HepG2 (cell line): ENCODE measurements around the gene DNASE2. TPM values are rescaled to one million over a fixed set of nuclear protein-coding genes. Genes with fewer than 3 reads are reported as not detected.

Source experiments
- HNRNPH1 ChIP-seq: fragments of 200-400 bp; formaldehyde crosslinking; optimal IDR thresholded peaks from 2 replicates; pipeline ENCODE3; 2017; ENCODE audit warnings: mild to moderate bottlenecking, low read depth, low read length
- ISL2 ChIP-seq: sonication (generic); formaldehyde crosslinking; IDR thresholded peaks from 2 replicates; pipeline ENCODE4 v1.5.0; 2020; ENCODE audit warnings: missing genetic modification reagents
- LCORL ChIP-seq, 2 experiments: fragments of 450-650 bp in 1 of 2; sonication (generic) in 1 of 2; formaldehyde crosslinking in 1 of 2; IDR thresholded peaks; 2 replicates each; pipeline versions ENCODE4 v1.5.0 to v1.6.1; 2017 to 2020; ENCODE audit warnings: antibody characterized with exemption in 1 of 2, missing genetic modification reagents in 1 of 2
- NCOA1 ChIP-seq: sonication (generic); formaldehyde crosslinking; IDR thresholded peaks from 2 replicates; pipeline ENCODE4 v1.9.0; 2021; ENCODE audit warnings: missing genetic modification reagents
- PCBP1 ChIP-seq: fragments of 200-400 bp; formaldehyde crosslinking; IDR thresholded peaks from 2 replicates; pipeline ENCODE4 v1.6.1; 2017; ENCODE audit warnings: mild to moderate bottlenecking, low read depth, low read length, borderline replicate concordance
- RFXAP ChIP-seq: sonication (generic); formaldehyde crosslinking; IDR thresholded peaks from 2 replicates; pipeline ENCODE4 v1.4.0; 2020; ENCODE audit warnings: missing genetic modification reagents, borderline replicate concordance
- STAT6 ChIP-seq: sonication (generic); formaldehyde crosslinking; IDR thresholded peaks from 2 replicates; pipeline ENCODE4 v1.4.0; 2020; ENCODE audit warnings: missing genetic modification reagents, mild to moderate bottlenecking, borderline replicate concordance
- XRCC5 ChIP-seq: fragments of 200-400 bp; formaldehyde crosslinking; optimal IDR thresholded peaks from 2 replicates; pipeline ENCODE3; 2017; ENCODE audit warnings: mild to moderate bottlenecking, low read length
- ZFYVE20 ChIP-seq: sonication (generic); formaldehyde crosslinking; IDR thresholded peaks from 2 replicates; pipeline ENCODE4 v1.8.0; 2023; ENCODE audit warnings: low read depth, mild to moderate bottlenecking, moderate library complexity, missing genetic modification reagents, borderline replicate concordance
- ZNF367 ChIP-seq: sonication (generic); formaldehyde crosslinking; IDR thresholded peaks from 2 replicates; pipeline ENCODE4 v1.4.0; 2020; ENCODE audit warnings: missing genetic modification reagents, borderline replicate concordance
- ZNF713 ChIP-seq: sonication (generic); formaldehyde crosslinking; IDR thresholded peaks from 2 replicates; pipeline ENCODE4 v1.4.0; 2020; ENCODE audit warnings: mild to moderate bottlenecking, missing genetic modification reagents
- ZNF83 ChIP-seq: sonication (generic); formaldehyde crosslinking; IDR thresholded peaks from 2 replicates; pipeline ENCODE4 v1.4.0; 2020; ENCODE audit warnings: missing genetic modification reagents, mild to moderate bottlenecking, borderline replicate concordance
- polyA plus RNA-seq, 8 experiments: library from polyadenylated mRNA; depleted of rRNA in 3 of 8; stranded (reverse) in 7 of 8; unstranded in 1 of 8; fragments of >200 nt; fragmentation: Illumina TruSeq in 4 of 8; extraction: Trizol in 4 of 8; gene quantifications; 2 replicates each; pipeline versions ENCODE4 v1.2.1 to v1.2.3, GENCODE V29; 2011 to 2016; ENCODE audit warnings: low read depth in 4 of 8, missing spikeins in 1 of 8, mixed read lengths in 1 of 8; ENCODE audit not compliant: insufficient read depth in 1 of 8
- total RNA-seq, 5 experiments: library from RNA; depleted of rRNA; stranded (reverse); fragments of >200 nt; fragmentation: Illumina TruSeq; extraction: Trizol; gene quantifications; 2 replicates each; pipeline ENCODE4 v1.2.3, GENCODE V29; 2016; ENCODE audit warnings: low read depth in 1 of 5
- TF ChIP-seq, protein P1 (sequence below): sonication (generic); formaldehyde crosslinking; IDR thresholded peaks from 2 replicates; pipeline ENCODE4 v1.5.0; 2020; ENCODE audit warnings: mild to moderate bottlenecking, missing genetic modification reagents
- TF ChIP-seq, protein P2 (sequence below): IDR thresholded peaks from 2 replicates; pipeline ENCODE4 v1.6.1; 2016; ENCODE audit warnings: missing compliant biosample characterization, missing genetic modification reagents, borderline replicate concordance

Gene DNASE2
- total and polyA plus RNA-seq, 2 of the 13 experiments (the other 11 are each of a cell fraction or from before 2014, with no cell fraction given) = 7.5 to 16.2 TPM

DNA sequence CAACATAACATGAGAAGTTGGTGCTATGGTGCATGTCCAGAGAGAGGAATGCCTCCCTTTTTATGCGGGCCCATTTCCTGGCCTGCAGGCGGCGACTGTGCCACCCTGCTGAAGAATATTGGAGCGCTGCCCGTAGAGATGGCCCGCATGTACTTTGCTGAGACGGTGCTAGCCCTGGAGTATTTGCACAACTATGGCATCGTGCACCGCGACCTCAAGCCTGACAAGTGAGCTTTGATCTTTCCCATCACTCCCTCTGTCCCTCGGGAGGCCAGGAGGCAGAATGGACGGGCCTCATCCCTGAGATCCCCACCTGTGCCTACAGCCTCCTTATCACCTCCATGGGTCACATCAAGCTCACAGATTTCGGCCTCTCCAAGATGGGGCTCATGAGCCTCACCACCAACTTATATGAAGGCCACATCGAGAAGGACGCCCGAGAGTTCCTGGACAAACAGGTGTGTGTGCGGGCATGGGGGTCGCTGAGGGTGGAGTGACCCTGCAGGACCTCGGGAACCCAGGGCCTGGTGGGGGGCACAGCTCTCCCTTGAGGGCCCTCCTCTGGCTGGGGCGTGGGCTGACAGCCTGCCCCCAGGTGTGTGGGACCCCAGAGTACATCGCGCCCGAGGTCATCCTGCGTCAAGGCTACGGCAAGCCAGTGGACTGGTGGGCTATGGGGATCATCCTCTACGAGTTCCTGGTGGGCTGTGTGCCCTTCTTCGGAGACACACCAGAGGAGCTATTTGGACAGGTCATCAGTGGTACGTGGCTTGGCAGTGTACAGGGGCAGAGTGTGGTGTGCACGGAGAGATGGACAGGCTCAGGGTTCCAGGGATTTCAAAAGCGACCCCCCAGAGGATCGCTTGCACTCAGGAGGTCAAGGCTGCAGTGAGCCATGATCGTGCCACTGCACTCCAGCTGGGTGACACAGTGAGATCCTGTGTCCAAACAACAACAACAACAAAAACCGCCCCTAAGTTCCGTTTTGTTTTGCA lies 16.2 kb downstream of the DNASE2 start (continued):
- TF ChIP-seq, protein P1, sequence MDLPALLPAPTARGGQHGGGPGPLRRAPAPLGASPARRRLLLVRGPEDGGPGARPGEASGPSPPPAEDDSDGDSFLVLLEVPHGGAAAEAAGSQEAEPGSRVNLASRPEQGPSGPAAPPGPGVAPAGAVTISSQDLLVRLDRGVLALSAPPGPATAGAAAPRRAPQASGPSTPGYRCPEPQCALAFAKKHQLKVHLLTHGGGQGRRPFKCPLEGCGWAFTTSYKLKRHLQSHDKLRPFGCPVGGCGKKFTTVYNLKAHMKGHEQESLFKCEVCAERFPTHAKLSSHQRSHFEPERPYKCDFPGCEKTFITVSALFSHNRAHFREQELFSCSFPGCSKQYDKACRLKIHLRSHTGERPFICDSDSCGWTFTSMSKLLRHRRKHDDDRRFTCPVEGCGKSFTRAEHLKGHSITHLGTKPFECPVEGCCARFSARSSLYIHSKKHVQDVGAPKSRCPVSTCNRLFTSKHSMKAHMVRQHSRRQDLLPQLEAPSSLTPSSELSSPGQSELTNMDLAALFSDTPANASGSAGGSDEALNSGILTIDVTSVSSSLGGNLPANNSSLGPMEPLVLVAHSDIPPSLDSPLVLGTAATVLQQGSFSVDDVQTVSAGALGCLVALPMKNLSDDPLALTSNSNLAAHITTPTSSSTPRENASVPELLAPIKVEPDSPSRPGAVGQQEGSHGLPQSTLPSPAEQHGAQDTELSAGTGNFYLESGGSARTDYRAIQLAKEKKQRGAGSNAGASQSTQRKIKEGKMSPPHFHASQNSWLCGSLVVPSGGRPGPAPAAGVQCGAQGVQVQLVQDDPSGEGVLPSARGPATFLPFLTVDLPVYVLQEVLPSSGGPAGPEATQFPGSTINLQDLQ = no peak
- no peak for TF ChIP-seq NCOA1 (CRISPR knock-in tag)
- peak; percentile 43; the same call in 1 of the 2 replicates for TF ChIP-seq RFXAP (CRISPR knock-in tag)
- TF ChIP-seq PCBP1 = no peak
- TF ChIP-seq HNRNPH1 = no peak
- TF ChIP-seq, protein P2, sequence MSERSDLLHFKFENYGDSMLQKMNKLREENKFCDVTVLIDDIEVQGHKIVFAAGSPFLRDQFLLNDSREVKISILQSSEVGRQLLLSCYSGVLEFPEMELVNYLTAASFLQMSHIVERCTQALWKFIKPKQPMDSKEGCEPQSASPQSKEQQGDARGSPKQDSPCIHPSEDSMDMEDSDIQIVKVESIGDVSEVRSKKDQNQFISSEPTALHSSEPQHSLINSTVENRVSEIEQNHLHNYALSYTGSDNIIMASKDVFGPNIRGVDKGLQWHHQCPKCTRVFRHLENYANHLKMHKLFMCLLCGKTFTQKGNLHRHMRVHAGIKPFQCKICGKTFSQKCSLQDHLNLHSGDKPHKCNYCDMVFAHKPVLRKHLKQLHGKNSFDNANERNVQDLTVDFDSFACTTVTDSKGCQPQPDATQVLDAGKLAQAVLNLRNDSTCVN (CRISPR knock-in tag) = no peak; the same call in 1 of the 2 replicates
- TF ChIP-seq LCORL (IDR thresholded peaks at IDR 0.05) = no peak
- TF ChIP-seq LCORL (CRISPR knock-in tag; IDR thresholded peaks at IDR 0.05) = no peak; the same call in 1 of the 2 replicates
- no peak for TF ChIP-seq ISL2 (CRISPR knock-in tag)
- TF ChIP-seq ZNF713 (CRISPR knock-in tag) = no peak
- TF ChIP-seq STAT6 = no peak
- TF ChIP-seq XRCC5 = peak; percentile 53
- no peak for TF ChIP-seq ZFYVE20
- TF ChIP-seq ZNF367 (CRISPR knock-in tag) = no peak
- TF ChIP-seq ZNF83 (CRISPR knock-in tag) = no peak
